Amniotic epithelial cell (primary cell): ENCODE data around the gene UQCC2.

Experiments used
- DNase-seq: peaks from one replicate; pipeline ENCODE4 v3.0.0-alpha.2; 2010; ENCODE audit warnings: low read depth

The UQCC2 gene

DNA sequence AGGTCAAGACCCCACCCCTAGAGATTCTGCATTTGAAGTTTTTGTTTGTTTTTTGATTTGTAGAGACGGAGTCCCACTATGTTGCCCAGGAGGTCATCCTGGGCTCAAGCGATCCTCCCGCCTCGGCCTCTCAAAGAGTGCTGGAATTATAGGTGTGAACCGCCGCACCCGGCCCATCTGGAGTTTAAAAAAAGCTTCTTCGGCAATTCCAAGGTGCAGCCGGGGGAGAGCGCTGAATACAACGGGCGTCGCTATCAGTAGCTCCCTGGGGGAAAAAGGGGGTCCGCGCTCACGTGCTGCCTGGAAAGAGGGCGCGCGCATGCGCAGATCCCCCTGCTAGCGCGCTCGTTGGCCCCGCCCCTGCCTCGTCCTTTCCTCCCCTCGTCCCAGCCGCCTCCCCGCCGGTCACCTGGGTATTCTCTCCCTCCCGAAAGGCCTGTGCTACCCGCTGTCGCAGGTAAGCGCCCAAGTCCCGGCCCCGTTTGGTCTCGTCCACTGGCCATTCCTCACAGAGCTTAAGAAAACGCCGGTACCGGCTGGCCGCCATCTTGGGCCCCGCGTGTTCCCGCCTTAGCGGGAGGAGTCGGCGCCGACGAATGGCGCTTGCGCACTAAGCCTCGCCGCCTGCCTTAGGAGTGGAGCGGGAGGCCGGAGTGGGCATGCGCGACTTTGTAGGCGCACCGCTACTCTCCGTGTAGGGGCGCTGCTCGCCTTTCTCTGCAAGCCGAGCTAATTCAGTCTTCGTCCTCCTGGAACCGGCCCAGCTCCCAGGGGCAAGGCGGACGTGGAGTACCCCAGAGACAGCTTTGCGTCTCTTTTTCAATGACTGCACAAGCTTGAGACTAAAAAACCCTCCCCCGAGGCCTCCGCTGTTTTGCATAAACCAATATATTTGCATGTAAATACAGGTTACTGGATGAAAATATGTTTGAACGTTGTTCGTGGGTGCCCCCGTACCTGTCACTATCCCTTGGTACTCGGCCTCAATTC is at the start of gene UQCC2:
Gene UQCC2 (minus strand): TSS at position 561 of the 990 bp plus-strand sequence. CDS start 14 bp downstream, at position 547.
- peak; percentile 88 for DNase-seq

DNA sequence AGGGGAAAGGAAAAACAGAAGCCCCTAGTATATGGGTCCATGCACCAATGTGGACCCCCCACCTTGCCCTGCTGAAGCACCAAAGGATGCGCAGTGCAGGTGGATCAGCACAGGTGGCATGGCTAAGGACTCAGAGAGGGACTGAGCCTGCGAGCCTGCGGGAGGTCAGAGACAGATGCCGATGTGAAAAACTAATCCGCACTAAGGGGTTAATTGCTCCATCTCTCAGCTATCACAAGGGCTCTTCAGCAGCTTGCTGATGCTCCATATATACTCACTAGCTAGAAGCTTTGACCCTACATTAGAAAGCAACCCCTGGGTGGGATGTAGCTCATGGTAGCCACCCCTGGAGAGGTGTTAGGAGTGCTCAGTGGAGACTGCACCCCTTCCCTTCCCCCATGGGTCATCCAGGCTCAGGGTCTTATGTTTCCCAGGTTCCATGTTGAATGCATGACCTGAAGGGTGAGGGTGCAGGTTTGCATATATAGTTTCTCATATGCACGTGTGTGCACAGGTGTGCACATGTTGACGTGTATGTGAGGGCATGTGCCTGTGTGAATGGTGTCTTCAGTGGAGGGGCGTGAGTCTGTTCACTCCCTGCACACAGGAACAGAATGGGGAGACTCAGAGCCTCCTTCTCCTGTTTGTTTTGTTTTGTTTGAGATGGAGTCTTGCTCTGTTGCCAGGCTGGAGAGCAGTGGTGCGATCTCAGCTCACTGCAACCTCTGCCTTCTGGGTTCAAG is 48.6 kb upstream of the UQCC2 start:
- DNase-seq: no peak

DNA sequence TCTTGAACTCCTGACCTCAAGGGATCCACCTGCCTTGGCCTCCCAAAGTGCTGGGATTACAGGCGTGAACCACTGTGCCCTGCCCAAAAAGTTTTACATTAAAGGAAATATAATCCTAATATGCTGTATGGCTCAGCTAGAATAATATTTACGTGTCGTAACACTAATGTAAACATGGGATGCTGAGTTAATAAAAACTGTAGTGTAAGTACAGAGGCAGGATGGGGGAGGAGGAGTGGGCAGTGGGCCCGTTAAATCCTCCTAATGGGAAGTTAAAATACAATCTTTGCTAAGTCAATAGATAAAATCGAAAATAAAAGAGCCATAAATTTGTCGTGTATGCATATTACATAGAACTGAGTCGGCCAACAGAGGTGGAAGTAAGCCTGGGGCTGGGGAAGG is 47.3 kb upstream of the UQCC2 start:
- no peak for DNase-seq

DNA sequence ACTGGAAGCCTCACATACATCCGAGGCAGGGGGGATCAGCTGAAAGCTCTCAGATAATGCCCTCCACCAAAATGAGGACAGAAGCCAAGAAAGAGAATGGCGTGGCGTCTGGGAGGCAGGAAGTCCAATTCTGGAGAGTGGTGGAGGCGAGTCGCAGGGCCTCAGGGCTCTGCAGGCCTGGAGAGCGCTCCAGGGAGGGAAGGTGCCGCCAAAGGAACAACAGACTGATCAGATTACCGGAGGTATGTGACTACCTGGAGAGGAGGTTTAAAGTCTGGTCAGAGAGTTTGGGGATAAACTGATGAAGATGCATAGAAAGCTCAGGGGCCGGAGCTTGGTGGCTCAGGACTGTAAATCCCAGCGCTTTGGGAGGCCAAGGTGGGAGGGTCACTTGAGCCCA is 46.4 kb upstream of the UQCC2 start:
- DNase-seq: no peak

DNA sequence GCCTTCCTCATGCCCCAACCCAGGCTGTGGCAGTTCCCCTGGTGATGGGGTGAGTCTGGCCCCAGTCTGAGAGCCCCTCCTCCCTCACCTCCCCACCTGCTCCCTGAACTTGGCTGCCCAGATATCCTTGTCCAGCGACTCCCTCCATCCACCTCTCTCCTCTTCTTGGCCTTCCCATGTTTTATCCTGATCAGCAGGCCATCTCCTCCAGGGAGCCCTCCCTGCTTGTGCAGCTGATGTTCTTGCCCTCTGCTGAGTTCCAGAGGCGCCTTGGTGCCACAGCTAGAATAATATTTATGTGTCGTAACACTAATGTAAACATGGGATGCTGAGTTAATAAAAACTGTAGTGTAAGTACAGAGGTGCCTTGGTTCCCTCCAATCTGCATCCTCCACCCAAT is 45.6 kb upstream of the UQCC2 start:
- DNase-seq: no peak

DNA sequence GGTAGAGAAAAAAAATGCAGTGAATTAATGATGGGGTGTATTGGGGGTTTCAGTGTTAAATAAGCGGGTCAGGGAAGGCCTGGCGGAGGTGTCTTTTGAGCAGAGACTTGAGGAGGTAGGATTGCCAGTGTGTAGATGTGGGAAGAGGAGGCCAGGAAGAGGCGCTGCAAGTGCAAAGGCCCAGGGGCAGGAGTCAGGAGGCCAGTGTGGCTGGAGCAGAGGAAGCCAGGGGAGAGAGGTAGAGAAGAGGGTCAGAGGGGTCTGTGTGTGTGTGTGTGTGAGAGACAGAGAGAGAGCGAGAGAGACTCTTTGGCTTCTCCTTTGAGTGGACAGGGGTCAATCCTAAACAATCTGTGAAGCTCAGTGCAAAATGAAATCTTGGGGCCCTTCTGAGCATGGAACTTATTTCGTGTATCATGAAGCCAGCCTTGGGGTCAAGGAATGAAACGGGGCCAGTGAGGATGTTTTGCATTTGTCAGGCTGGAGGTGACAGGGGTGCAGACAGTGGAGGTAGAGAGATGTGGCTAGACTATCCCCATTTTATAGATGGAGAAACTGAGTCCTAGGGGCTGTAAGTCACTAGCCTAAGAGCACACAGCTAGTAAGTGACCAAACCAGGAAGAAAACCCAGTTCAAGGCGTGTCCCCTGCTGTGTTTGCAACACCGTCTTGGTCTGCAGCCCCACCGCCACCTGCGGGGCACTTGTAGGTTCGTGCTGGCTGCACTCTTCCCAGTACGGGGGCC is 44.9 kb upstream of the UQCC2 start:
- no peak for DNase-seq

DNA sequence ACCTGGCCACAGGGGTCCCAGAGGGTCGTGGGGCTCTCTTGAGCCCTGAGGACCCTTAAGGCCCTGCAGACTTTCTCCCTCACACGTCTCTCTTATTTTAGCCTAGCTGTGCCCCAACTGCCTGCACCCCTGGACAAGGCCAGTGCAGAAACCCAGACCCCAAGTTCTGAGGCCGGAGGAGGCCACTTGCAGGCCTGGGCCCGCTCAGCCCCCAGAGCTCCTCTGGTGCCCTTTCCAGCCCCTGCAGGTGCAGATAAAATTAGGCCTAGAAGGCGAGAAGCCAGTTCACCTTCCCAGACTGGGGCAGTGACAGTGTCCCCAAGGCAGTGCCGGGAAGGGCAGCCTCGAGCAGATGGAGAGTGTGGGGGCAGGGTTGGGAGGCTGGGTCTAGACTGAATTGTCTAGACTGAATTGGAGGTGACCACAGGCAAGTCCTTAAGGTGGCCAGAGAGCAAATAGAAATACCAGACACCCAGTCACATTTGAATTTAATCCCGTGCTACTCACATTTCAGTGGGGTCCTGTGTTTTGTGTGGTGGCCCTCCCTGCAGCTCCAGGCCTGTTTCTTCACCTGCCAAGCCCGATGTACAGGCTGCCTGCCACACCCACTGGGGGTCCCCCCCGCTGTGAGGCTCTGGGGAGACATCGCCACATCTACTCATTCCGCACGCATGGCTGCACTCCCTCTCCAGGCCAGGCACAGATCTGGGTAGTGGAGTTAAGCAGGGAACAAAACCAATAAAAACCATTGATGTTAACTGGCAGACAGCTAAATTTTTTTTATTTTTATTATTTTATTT is 43.8 kb upstream of the UQCC2 start:
- DNase-seq: no peak

DNA sequence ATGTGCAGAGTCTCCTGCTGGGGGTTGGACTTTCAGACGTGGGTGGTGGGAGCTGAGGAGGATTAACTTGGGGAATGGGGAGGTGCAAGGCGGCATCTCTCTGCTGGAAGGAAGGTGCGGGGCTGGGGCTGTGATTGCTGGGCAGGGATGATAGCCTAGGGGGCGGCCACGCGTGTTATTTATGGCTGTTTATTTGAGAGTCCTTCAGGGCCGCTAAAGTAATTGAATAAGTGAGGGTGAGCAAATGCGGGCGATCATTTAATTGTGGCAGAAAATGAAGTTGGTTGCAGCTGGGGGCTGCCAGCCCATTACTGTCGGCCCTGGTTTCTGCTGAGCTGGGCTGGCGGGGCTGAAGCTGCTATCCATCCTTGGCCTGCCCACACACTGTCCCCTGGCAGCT is 42.7 kb upstream of the UQCC2 start:
- DNase-seq: no peak

DNA sequence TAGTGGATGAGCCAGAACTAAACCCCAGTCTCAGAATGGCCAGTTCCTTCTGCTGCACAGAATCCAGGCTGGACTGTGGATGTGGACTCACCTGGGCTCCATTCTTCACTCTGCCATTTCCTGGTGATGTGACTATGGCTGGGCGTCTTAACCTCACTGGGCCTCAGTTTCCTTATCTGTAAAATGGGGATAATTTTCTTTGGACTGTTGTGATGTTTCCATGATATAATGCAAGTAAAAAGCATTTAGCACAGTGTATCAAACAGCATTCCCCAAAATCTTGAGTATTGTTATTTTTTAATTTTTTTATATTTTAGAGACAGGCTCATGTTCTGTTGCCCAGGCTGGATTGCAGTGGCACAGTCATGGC is 41.1 kb upstream of the UQCC2 start:
- no peak for DNase-seq

DNA sequence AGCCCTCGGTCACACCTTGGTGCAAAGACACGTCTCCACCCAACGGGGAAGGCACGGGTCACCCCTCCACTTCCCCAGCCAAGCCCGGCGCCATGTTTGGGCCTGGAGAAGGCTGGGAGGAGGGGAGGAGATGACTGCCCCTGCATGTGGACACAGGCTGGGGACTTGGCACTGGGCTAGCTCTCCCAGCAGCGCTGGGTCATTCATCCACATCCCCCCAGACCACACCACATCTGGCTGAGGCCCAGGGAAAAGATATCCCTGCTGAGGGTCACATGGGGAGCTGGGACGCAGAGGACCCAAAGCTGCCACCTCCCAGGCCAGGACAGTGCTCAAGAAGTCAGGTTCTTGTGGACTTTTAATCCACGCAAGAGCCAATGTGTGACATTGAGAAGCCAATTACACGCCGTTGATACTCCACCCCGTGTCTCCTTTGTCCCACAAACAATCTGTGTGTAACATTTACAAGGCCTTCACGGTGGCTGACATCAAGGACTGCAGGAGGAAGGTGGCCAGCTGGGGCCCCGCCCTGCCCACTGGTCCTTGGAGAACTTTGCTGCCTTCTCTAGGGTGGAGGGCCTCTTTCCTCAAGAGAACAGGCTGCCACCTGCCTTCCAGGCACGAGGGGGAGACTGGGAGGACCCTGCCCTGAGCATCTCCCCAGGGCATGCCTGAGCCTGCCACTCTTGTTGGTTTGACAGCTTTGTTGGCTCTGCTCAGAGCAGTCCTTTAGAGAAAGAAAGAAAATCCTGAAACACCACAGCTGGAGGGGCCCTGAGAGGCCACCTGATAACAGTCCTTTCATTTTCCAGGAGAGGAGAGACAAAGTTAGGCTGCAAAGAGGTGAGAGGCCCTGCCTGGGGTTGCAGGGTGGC is 40.5 kb upstream of the UQCC2 start:
- DNase-seq: no peak

DNA sequence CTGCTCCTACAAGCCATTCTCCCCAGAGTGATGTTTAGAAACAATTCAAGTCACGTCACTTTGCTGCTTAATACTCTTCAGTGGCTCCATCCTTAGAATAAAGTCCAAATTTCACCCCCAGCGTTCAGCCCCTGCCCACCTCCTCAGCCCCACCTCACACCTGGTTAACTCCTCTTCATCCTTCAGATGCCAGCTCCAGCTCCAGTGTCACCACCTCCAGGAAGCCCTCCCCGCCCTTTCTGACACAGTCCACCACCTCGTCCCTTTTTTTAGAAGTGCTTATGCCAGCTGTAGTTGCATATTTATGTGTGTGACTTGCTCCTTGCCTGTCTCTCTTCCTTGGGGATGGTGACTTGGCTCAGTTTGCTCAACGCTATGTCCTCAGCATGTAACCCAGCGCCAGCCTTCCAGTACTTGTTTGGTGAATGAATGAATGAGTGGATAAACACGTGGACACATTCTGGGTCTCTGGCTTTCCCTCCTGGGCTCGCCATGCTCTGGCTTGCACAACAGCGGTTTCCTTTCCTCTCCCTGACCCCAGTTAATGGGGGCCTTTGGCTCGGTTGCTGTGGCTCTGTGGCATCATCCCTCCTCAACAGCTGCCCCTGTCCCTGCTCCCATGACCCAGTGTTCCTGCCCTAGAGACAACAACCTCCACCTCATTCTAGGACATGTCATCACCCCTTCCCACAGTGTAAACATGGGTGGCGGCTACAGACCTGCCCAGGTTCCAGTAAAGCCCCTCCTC is 38.9 kb upstream of the UQCC2 start:
- peak; percentile 74 for DNase-seq

DNA sequence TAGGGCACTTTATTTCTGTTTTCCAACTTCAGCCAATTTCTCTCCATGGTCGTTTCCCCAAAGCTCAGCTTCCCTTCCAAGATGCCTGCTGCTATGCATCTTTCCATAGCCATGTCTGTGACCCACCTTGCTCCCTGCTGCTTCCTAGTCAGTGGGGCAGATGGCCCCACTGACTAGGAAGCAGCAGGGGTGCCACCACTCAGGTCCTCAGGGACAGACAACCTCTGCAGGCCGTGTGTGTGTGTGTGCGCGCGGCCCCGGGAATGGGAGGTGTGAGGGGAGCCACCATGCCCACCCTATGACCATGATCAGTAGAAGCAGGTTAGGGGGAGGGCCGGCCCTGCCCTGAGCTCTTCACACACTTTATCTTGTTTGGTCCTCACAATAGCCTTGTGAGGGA is 37.9 kb upstream of the UQCC2 start:
- DNase-seq: no peak

DNA sequence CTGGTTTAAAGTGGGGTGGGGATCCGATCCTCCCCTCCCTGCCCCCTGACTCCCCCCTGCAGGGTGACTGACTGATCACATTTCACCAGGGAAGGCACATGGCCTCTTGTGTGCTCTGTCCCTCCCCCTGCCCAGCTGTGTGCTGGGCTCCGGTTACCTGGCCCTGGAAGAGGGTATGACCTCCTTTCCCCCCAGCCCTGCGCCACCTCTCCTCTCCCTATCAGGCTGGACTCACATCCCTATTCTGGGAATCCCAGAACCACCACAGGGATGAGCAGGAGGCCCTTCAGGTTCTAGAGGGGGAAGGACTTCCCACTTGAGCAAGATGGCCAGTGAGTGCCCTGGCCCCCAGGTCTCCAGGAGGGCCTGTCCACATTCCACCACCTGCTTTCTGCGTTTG is 37.3 kb upstream of the UQCC2 start:
- DNase-seq: no peak

DNA sequence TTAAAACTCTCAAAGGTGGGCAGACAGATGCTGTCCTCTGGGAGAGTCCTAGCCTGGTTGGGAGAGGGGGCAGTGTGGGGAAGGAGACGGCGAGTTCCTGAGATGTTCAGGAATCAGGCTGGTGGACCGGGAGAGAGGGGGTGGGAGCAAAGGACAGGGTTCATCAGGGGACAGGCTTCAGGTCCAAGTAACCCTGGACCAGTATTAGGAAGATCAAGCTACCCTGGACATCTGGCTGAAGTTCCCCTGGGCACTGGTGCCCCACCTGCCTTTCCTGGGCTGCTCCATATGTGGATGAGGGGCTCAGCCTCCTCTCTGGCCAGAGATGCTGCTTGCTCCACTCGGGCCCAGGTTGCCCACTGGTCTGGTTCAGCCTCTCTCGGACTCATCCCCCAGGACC is 36.3 kb upstream of the UQCC2 start:
- no peak for DNase-seq

DNA sequence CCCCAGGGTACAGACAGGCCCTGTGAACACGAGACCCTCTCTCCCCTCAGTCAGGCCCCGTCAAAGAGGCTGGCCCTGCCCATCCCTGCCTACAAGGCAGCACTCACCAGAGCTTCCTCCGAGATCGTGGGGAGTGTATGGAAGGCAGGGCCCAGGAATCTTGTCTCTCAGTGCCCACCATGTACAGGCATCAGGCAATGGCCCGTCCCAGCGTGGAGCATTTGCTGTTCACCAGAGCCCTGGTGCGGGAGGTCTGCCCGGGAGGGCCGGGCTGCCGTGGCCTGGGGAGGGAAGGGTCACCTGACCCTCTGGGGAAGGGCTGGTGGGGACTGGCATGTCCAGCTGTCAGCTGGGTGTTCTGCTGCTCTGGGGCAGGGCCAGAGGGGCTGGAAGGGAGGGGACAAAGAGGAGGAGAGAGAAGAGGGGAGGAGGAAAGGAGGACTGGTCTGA is 35.2 kb upstream of the UQCC2 start, which contains the start of gene IP6K3:
Gene IP6K3 (minus strand): TSS at position 255 of the 450 bp plus-strand sequence. CDS start 11,429 bp downstream, outside the sequence.
- peak; percentile 52 for DNase-seq

DNA sequence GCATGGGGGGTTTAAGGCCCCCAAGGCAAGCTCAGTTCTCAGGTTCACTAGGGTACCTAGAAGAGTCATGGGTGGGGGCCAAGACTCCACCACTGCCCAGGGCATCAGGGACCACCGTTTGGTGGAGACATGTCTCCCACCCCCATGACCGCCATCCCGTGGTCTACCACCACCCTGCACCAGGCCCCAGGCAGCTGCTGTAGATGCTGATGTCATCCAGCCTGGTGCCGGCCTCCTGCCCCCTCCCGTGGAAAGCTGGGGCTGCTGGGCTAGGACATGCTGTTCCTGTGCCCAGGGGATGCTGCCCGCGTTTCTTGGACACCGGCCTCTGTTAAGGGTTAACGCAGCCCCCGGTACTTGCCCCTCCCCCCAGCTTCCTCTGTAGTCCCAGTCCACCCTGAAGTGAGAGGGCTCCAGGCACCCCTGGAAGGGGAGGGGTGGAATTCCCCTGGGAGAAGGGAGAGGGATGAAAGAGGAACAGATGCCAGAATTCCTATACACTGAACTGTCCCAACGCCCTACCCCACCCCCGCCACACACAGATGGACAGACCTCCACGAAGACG is 34.6 kb upstream of the UQCC2 start:
- peak; percentile 88 for DNase-seq

DNA sequence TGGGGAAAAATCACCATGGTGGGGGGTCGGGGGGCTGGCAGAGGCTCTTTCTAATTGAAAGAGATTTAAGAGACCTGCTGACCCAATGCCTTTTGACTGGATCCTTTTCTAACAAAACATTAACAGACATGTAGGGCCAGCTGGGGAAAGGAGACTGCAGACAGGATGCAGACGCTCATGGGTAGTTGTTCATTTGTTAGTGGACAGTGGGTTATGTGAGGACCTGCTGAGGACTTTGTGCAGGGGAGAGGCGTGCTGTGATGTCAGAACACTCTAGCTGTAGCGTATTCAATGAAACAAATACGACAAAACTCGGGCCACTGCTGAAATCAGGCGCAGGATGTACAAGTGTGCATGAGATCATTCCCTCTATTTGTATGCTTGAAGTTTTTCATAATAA is 34.0 kb upstream of the UQCC2 start:
- peak; percentile 48 for DNase-seq

DNA sequence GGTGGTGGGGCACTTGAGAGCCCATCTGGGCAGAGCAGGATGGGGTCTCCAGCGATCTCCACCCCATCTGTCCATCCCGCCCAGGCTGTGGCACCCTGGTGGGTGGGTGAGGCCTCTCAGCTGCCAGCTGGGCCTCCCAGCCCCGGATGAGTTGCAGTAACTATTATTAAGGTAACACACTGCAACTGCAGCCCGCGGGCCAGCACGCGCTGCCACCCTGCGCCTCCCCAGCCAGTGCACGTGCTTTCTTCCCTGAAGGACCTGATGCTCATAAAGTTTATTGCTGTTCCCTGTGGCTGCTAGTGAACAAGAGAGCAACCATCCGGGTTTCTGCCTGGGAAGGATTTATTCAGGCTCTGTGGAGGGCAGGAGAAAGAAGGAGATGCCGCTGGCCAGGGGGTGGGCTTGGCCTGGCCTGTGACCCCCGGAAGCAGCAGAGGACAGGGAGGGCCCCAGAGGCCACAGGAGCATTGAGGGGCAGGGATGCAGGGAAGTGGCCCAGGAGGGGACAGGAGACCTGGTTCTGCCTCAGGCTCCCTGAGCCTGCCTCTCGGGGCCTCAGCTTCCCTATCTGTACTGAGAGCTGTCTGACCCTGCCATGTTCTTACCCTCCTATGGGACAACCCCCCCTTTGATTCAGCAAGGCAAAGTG is 33.5 kb upstream of the UQCC2 start:
- DNase-seq: peak; percentile 15
